K562 (cell line): ENCODE data around the gene HSPB7. TPM values are rescaled to one million over a fixed set of nuclear protein-coding genes. Genes with fewer than 3 reads are reported as not detected.

Experiments used
- FOXK2 ChIP-seq, 2 experiments: fragments of 450-650 bp; IDR thresholded peaks in 1 of 2; conservative IDR thresholded peaks in 1 of 2; 2 replicates each; pipeline ENCODE4 v1.6.1; 2016; ENCODE audit warnings: low read depth in 2 of 2, mild to moderate bottlenecking in 1 of 2
- MNT ChIP-seq, 2 experiments: fragments of 450-650 bp; conservative IDR thresholded peaks; 2 replicates each; pipeline ENCODE4 v1.6.1; 2017; ENCODE audit warnings: mild to moderate bottlenecking in 2 of 2, moderate library complexity in 2 of 2
- MTF1 ChIP-seq: fragments of 250-450 bp; sonication (Bioruptor Pico); IDR thresholded peaks from 2 replicates; pipeline ENCODE4 v1.9.0; 2021; ENCODE audit warnings: moderate library complexity, mild to moderate bottlenecking, inconsistent platforms, borderline replicate concordance
- MYNN ChIP-seq, 2 experiments: sonication (generic); formaldehyde crosslinking in 1 of 2; IDR thresholded peaks; 2 replicates each; pipeline versions ENCODE4 v1.5.0 to v1.6.1; 2016 to 2020; ENCODE audit warnings: antibody characterized with exemption in 1 of 2, missing genetic modification reagents in 1 of 2
- TEAD2 ChIP-seq: fragments of 450-650 bp; IDR thresholded peaks from 2 replicates; pipeline ENCODE4 v1.6.1; 2016; ENCODE audit warnings: missing genetic modification characterization, control low read depth, missing compliant biosample characterization
- TRIM25 ChIP-seq: fragments of 450-650 bp; IDR thresholded peaks from 2 replicates; pipeline ENCODE4 v1.7.0; 2016; ENCODE audit warnings: borderline replicate concordance
- polyA plus RNA-seq, 8 experiments: library from polyadenylated mRNA; depleted of rRNA in 4 of 8; stranded (reverse) in 5 of 8; unstranded in 3 of 8; fragments of >200 nt; fragmentation: Nextera tagmentation in 2 of 8; fragmentation: Illumina TruSeq in 1 of 8; extraction: Ambion mirVana in 2 of 8; extraction: Trizol in 1 of 8; gene quantifications; 2 replicates each; pipeline versions ENCODE4 v1.2.1 to v1.2.3, GENCODE V29; 2011 to 2014; ENCODE audit warnings: inconsistent platforms in 1 of 8, missing spikeins in 1 of 8
- total RNA-seq, 7 experiments: library from RNA; depleted of rRNA in 6 of 7; stranded (reverse); fragments of >200 nt in 6 of 7; fragmentation: Illumina TruSeq in 2 of 7; extraction: Trizol in 2 of 7; gene quantifications; 2 replicates each; pipeline versions ENCODE4 v1.2.1 to v1.2.3, GENCODE V29; 2011 to 2021; ENCODE audit warnings: low replicate concordance in 1 of 7
- TF ChIP-seq, protein P1 (sequence below): sonication (generic); formaldehyde crosslinking; IDR thresholded peaks from 2 replicates; pipeline ENCODE4 v1.8.0; 2022; ENCODE audit warnings: mild to moderate bottlenecking, missing genetic modification reagents

The HSPB7 gene
- total and polyA plus RNA-seq, 9 of the 15 experiments (the other 6 are each of a cell fraction or from before 2014, with no cell fraction given), result 0.05 to 0.19 (median 0.07) TPM; not detected in 6

GRCh38 chr1:16048573-16049189 is 30.8 kb upstream of the HSPB7 start (continued):
- peak; percentile 86 for TF ChIP-seq TEAD2
- TF ChIP-seq TRIM25, result no peak
- peak in 1 of 2 experiments; percentile 30; a peak in 1 of 4 replicates for TF ChIP-seq MNT (conservative IDR thresholded peaks at IDR 0.05)
- peak in 1 of 2 experiments; percentile 68; a peak in 1 of 4 replicates for TF ChIP-seq FOXK2 (conservative IDR thresholded peaks at IDR 0.05 in 1 of 2, IDR thresholded peaks at IDR 0.05 in 1 of 2; ENCODE audit: low read depth in 2 of 2)
- TF ChIP-seq MYNN (IDR thresholded peaks at IDR 0.05), result 0 out of 2 replicates have a peak, but pooled peaks have one; percentile 16
- TF ChIP-seq MYNN (CRISPR knock-in tag; IDR thresholded peaks at IDR 0.05), result no peak
- no peak for TF ChIP-seq MTF1 (CRISPR knock-in tag)
- TF ChIP-seq, protein P1, sequence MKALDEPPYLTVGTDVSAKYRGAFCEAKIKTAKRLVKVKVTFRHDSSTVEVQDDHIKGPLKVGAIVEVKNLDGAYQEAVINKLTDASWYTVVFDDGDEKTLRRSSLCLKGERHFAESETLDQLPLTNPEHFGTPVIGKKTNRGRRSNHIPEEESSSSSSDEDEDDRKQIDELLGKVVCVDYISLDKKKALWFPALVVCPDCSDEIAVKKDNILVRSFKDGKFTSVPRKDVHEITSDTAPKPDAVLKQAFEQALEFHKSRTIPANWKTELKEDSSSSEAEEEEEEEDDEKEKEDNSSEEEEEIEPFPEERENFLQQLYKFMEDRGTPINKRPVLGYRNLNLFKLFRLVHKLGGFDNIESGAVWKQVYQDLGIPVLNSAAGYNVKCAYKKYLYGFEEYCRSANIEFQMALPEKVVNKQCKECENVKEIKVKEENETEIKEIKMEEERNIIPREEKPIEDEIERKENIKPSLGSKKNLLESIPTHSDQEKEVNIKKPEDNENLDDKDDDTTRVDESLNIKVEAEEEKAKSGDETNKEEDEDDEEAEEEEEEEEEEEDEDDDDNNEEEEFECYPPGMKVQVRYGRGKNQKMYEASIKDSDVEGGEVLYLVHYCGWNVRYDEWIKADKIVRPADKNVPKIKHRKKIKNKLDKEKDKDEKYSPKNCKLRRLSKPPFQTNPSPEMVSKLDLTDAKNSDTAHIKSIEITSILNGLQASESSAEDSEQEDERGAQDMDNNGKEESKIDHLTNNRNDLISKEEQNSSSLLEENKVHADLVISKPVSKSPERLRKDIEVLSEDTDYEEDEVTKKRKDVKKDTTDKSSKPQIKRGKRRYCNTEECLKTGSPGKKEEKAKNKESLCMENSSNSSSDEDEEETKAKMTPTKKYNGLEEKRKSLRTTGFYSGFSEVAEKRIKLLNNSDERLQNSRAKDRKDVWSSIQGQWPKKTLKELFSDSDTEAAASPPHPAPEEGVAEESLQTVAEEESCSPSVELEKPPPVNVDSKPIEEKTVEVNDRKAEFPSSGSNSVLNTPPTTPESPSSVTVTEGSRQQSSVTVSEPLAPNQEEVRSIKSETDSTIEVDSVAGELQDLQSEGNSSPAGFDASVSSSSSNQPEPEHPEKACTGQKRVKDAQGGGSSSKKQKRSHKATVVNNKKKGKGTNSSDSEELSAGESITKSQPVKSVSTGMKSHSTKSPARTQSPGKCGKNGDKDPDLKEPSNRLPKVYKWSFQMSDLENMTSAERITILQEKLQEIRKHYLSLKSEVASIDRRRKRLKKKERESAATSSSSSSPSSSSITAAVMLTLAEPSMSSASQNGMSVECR (CRISPR knock-in tag), result peak; percentile 48; the same call in 1 of the 2 replicates
